IMR-90 (cell line): ENCODE data around the gene SIGLECL1. TPM values are rescaled to one million over a fixed set of nuclear protein-coding genes. Genes with fewer than 3 reads are reported as not detected.

Experiments used
- ATAC-seq: fragments of 200-7000 bp; cut with Tn5 transposase; 2 replicates; pipeline ENCODE4 v1.9.1; 2020; ENCODE audit warnings: low read depth, mild to moderate bottlenecking, moderate library complexity
- BruUV-seq: library from RNA; stranded (reverse); fragments of 400-500 nt; replicated peaks from 2 replicates; lab custom pipeline; 2021; lab: Mats Ljungman, UMichigan
- CTCF ChIA-PET: fragments of 300-600 bp; formaldehyde crosslinking; extraction: SDS; loops from one replicate; lab custom pipeline; 2021; ENCODE audit warnings: antibody characterized with exemption; lab: Yijun Ruan, JAX
- POLR2A ChIA-PET: fragments of 300-600 bp; sonication (Branson Sonifier 250); formaldehyde crosslinking; loops from one replicate; lab custom pipeline; 2022; ENCODE audit warnings: antibody characterized with exemption; ENCODE audit not compliant: unreplicated experiment; lab: Charles Lee
- DNase-seq: peaks from one replicate; pipeline ENCODE4 v3.0.0; 2013
- H2AFZ ChIP-seq: replicated peaks from 2 replicates; pipeline ENCODE3; 2013; ENCODE audit warnings: low read length, mild to moderate bottlenecking; ENCODE audit not compliant: poor library complexity
- H2AK5ac ChIP-seq: 2 replicates; pipeline ENCODE4 v1.6.1; 2013; ENCODE audit warnings: low read depth, low read length, inconsistent platforms
- H2AK9ac ChIP-seq: replicated peaks from 2 replicates; pipeline ENCODE3; 2013; ENCODE audit warnings: mild to moderate bottlenecking, low read depth, low read length, moderate library complexity; ENCODE audit not compliant: poor library complexity
- H2BK120ac ChIP-seq: 2 replicates; pipeline ENCODE4 v1.6.1; 2013; ENCODE audit warnings: low read depth, low read length, inconsistent platforms
- H2BK15ac ChIP-seq: 3 replicates; pipeline ENCODE4 v1.6.1; 2013; ENCODE audit warnings: low read depth, low read length, inconsistent platforms
- H2BK20ac ChIP-seq: 2 replicates; pipeline ENCODE4 v1.6.1; 2013; ENCODE audit warnings: low read depth, mild to moderate bottlenecking, inconsistent platforms, low read length, moderate library complexity
- H2BK5ac ChIP-seq: 2 replicates; pipeline ENCODE4 v1.6.1; 2013; ENCODE audit warnings: mild to moderate bottlenecking, low read depth, low read length, inconsistent platforms; ENCODE audit not compliant: poor library complexity, severe bottlenecking
- H3K14ac ChIP-seq: replicated peaks from 2 replicates; pipeline ENCODE4 v1.6.1; 2013; ENCODE audit warnings: low read depth, low read length, inconsistent platforms
- H3K18ac ChIP-seq: 2 replicates; pipeline ENCODE4 v1.6.1; 2013; ENCODE audit warnings: low read depth, low read length, control low read depth
- H3K23ac ChIP-seq: 2 replicates; pipeline ENCODE4 v1.6.1; 2013; ENCODE audit warnings: low read depth, low read length, inconsistent platforms
- H3K27ac ChIP-seq: 2 replicates; pipeline ENCODE4 v1.5.1; 2013; ENCODE audit warnings: mild to moderate bottlenecking, control low read depth, low read length; ENCODE audit not compliant: insufficient read depth
- H3K27me3 ChIP-seq: 2 replicates; pipeline ENCODE4 v1.6.1; 2013; ENCODE audit warnings: low read length; ENCODE audit not compliant: control insufficient read depth, insufficient read depth
- H3K36me3 ChIP-seq: 2 replicates; pipeline ENCODE4 v1.6.1; 2013; ENCODE audit warnings: low read length, mixed read lengths; ENCODE audit not compliant: control insufficient read depth, insufficient read depth
- H3K4ac ChIP-seq: 2 replicates; pipeline ENCODE4 v1.6.1; 2013; ENCODE audit warnings: low read depth, low read length, inconsistent platforms
- H3K4me1 ChIP-seq: 2 replicates; pipeline ENCODE4 v1.6.1; 2013; ENCODE audit warnings: low read length, mixed read lengths; ENCODE audit not compliant: control insufficient read depth, insufficient read depth
- H3K4me2 ChIP-seq: 2 replicates; pipeline ENCODE4 v1.6.1; 2013; ENCODE audit warnings: low read depth, mild to moderate bottlenecking, control low read depth, low read length, moderate library complexity
- H3K4me3 ChIP-seq: 2 replicates; pipeline ENCODE4 v1.5.1; 2013; ENCODE audit warnings: low read depth, mild to moderate bottlenecking, control low read depth, low read length, moderate library complexity; ENCODE audit not compliant: insufficient read depth
- H3K56ac ChIP-seq: 2 replicates; pipeline ENCODE4 v1.6.1; 2013; ENCODE audit warnings: low read length, inconsistent platforms; ENCODE audit not compliant: insufficient read depth; ENCODE audit errors: extremely low read depth
- H3K79me1 ChIP-seq, 2 experiments: 2 replicates each; pipeline ENCODE4 v1.6.1; 2013; ENCODE audit warnings: low read length in 2 of 2, inconsistent platforms in 1 of 2, low read depth in 1 of 2
- H3K9ac ChIP-seq: 2 replicates; pipeline ENCODE4 v1.6.1; 2013; ENCODE audit warnings: low read depth, low read length, control low read depth
- H3K9me1 ChIP-seq: 2 replicates; pipeline ENCODE4 v1.6.1; 2013; ENCODE audit warnings: low read length, inconsistent platforms; ENCODE audit not compliant: insufficient read depth
- H3K9me3 ChIP-seq: 2 replicates; pipeline ENCODE4 v1.6.1; 2013; ENCODE audit warnings: low read length; ENCODE audit not compliant: control insufficient read depth, insufficient read depth
- H4K20me1 ChIP-seq: 2 replicates; pipeline ENCODE4 v1.6.1; 2013; ENCODE audit warnings: low read length, inconsistent platforms; ENCODE audit not compliant: insufficient read depth
- H4K5ac ChIP-seq: 2 replicates; pipeline ENCODE4 v1.6.1; 2013; ENCODE audit warnings: mild to moderate bottlenecking, low read depth, low read length, control low read depth
- H4K8ac ChIP-seq, 2 experiments: 2 replicates each; pipeline ENCODE4 v1.6.1; 2013; ENCODE audit warnings: low read depth in 2 of 2, low read length in 2 of 2, control low read depth in 1 of 2, inconsistent platforms in 1 of 2
- H4K91ac ChIP-seq: 2 replicates; pipeline ENCODE4 v1.6.1; 2013; ENCODE audit warnings: low read depth, low read length, inconsistent platforms; ENCODE audit not compliant: insufficient read depth
- POLR2A ChIP-seq: IDR thresholded peaks from 2 replicates; pipeline ENCODE4 v1.6.1; 2012; ENCODE audit warnings: mild to moderate bottlenecking, low read depth, low read length
- WGBS, 2 experiments: methylation state at CpG; one replicate each; pipeline versions ENCODE4 v1.1.5 to v1.1.7; 2013; ENCODE audit warnings: missing lambda C conversion rate in 2 of 2; ENCODE audit not compliant: insufficient read length in 1 of 2; ENCODE audit errors: extremely low coverage in 2 of 2; 5-methylcytosine and 5-hydroxymethylcytosine counted together
- dilution Hi-C: fragments of 300-500 bp; cut with HindIII; formaldehyde crosslinking; loops from one replicate; pipeline ENCODE4 v1.14.3; 2018; ENCODE audit warnings: low sequenced_read_pairs; ENCODE audit not compliant: unreplicated experiment
- in situ Hi-C: fragments of 300-500 bp; cut with MboI; formaldehyde crosslinking; loops from 3 replicates; pipeline ENCODE4 v1.14.3; 2019; ENCODE audit warnings: low sequenced_read_pairs, inconsistent platforms, mixed read lengths
- intact Hi-C: fragments of 100-400 bp; cut with micrococcal nuclease; formaldehyde crosslinking; loops from 2 replicates; pipeline ENCODE4 v1.10.0; 2022
- polyA plus RNA-seq, 3 experiments: library from polyadenylated mRNA; depleted of rRNA; stranded (reverse); fragments of >200 nt; gene quantifications; 2 replicates each; pipeline ENCODE4 v1.2.3, GENCODE V29; 2012; ENCODE audit warnings: low replicate concordance in 1 of 3
- total RNA-seq: library from RNA; depleted of rRNA; stranded (reverse); fragments of >200 nt; gene quantifications from 2 replicates; pipeline ENCODE4 v1.2.3, GENCODE V29; 2012

Gene SIGLECL1
- total and polyA plus RNA-seq, 2 of the 4 experiments (the other 2 are of a cell fraction) = not detected

DNA sequence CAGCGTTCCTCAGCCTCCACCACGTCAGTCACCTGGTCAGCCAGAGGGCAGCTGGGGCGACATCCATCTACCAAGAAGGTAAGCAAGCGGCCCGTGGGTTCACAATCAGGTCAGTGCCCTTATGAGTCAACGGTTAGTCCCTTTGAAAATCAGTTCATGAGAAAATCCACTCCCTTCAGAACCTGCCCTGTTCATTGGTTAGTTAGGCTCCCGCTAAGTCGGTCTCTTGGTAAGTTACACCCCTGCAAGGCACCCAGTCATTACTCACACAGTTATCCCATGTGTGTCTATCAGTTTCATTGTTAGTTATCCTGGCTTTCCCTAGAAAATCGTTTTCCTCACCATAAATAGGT lies 564 bp downstream of the SIGLECL1 start:
- no peaks in the 10 kb centered on the region for H4K20me1 ChIP-seq
- H3K9ac ChIP-seq = no peak overlapping the region
- no peak overlapping the region for H3K23ac ChIP-seq
- no peaks in the 10 kb centered on the region for H3K4me1 ChIP-seq
- H3K4ac ChIP-seq = no peak overlapping the region
- H3K56ac ChIP-seq = no peak overlapping the region
- DNase-seq (no peak), ATAC-seq (no peak)
- H4K5ac ChIP-seq = no peak overlapping the region
- H3K36me3 ChIP-seq = no peaks in the 10 kb centered on the region
- no peak overlapping the region for H2BK20ac ChIP-seq
- TF ChIP-seq POLR2A = no peak
- H2AK5ac ChIP-seq = no peak overlapping the region
- no peak overlapping the region for H2BK5ac ChIP-seq
- H2AK9ac ChIP-seq = no peak overlapping the region
- H2BK120ac ChIP-seq = no peak overlapping the region
- H3K4me3 ChIP-seq = no peak overlapping the region
- no peak overlapping the region for H3K18ac ChIP-seq
- H3K9me3 ChIP-seq = peaks cover 5% of the 10 kb centered on the region; the same call in 1 of the 2 replicates
- no peak overlapping the region for H4K8ac ChIP-seq
- POLR2A ChIA-PET = no interaction called here
- no peaks in the 10 kb centered on the region for H3K27me3 ChIP-seq
- H2AFZ ChIP-seq = no peak overlapping the region
- dilution Hi-C loops (no loop called here), in situ Hi-C loops (no loop called here), intact Hi-C loops (no loop called here)
- no peaks in the 10 kb centered on the region for H3K79me1 ChIP-seq
- no peak overlapping the region for H3K27ac ChIP-seq
- CTCF ChIA-PET = no interaction called here
- no peak overlapping the region for H4K91ac ChIP-seq
- H3K14ac ChIP-seq = no peak overlapping the region
- no TSS peak for BruUV-seq
- 65% methylated on average over 5 of the region's 9 CpGs; no CpG with 5 or more reads in 1 of the 2 experiments for WGBS, 2 experiments
- H3K9me1 ChIP-seq = no peaks in the 10 kb centered on the region
- no peak overlapping the region for H3K4me2 ChIP-seq
- H2BK15ac ChIP-seq = no peak overlapping the region
